ENCODE data around the gene LCE2C. TPM values are rescaled to one million over a fixed set of nuclear protein-coding genes. Genes with fewer than 3 reads are reported as not detected.
"Not testable (repeated sequence)": the region's sequence is repeated elsewhere in the genome, so short reads cannot be mapped to it uniquely, and the experiment has no call there.

LCE2C gene
- total RNA-seq, 1 experiment from 2014 or later, result not detected

GRCh38 chr1:152657677-152658076 lies 17.4 kb upstream of the LCE2C start:
- H3K9me3 ChIP-seq, result no peaks in the 10 kb centered on the region
- peaks cover 8% of the 10 kb centered on the region for H3K27me3 Mint-ChIP-seq (ENCODE audit: insufficient read depth, unreplicated experiment)
- TF ChIP-seq, protein P1, sequence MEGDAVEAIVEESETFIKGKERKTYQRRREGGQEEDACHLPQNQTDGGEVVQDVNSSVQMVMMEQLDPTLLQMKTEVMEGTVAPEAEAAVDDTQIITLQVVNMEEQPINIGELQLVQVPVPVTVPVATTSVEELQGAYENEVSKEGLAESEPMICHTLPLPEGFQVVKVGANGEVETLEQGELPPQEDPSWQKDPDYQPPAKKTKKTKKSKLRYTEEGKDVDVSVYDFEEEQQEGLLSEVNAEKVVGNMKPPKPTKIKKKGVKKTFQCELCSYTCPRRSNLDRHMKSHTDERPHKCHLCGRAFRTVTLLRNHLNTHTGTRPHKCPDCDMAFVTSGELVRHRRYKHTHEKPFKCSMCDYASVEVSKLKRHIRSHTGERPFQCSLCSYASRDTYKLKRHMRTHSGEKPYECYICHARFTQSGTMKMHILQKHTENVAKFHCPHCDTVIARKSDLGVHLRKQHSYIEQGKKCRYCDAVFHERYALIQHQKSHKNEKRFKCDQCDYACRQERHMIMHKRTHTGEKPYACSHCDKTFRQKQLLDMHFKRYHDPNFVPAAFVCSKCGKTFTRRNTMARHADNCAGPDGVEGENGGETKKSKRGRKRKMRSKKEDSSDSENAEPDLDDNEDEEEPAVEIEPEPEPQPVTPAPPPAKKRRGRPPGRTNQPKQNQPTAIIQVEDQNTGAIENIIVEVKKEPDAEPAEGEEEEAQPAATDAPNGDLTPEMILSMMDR (IDR thresholded peaks at IDR 0.05; ENCODE audit: insufficient read depth in 1 of 2, low read depth in 1 of 2, low read length in 1 of 2, severe bottlenecking in 1 of 2, unreplicated experiment in 1 of 2), result no peak
- intact Hi-C loops (cut with micrococcal nuclease; ENCODE audit: unreplicated experiment), result loop anchor here (10.0 kb wide), 1 partner anchor 267 kb away; no protein-coding TSS in a partner anchor
- H3K27ac Mint-ChIP-seq (ENCODE audit: unreplicated experiment), result no peak overlapping the region
- H3K27me3 ChIP-seq (replicated peaks; ENCODE audit: control insufficient read depth, insufficient read depth, low read length), result no peaks in the 10 kb centered on the region; the same call in none of the 2 replicates
- no peak overlapping the region for H3K4me3 Mint-ChIP-seq (ENCODE audit: unreplicated experiment)
- no peaks in the 10 kb centered on the region for H3K36me3 ChIP-seq (ENCODE audit: control insufficient read depth, insufficient read depth, low read length)
- H3K4me1 Mint-ChIP-seq (ENCODE audit: low read depth, unreplicated experiment), result no peaks in the 10 kb centered on the region
- BruUV-seq (replicated peaks), result no TSS peak
- H3K36me3 Mint-ChIP-seq (ENCODE audit: insufficient read depth, unreplicated experiment), result no peaks in the 10 kb centered on the region
- ChIA-PET CTCF (no interaction called here), POLR2A (no interaction called here)
- H3K4me3 ChIP-seq (ENCODE audit: low read depth, low read length), result no peak overlapping the region
- no peaks in the 10 kb centered on the region for H3K4me1 ChIP-seq
- no peaks in the 10 kb centered on the region for H3K9me3 Mint-ChIP-seq (ENCODE audit: unreplicated experiment)
- DNase-seq, result no peak

DNA sequence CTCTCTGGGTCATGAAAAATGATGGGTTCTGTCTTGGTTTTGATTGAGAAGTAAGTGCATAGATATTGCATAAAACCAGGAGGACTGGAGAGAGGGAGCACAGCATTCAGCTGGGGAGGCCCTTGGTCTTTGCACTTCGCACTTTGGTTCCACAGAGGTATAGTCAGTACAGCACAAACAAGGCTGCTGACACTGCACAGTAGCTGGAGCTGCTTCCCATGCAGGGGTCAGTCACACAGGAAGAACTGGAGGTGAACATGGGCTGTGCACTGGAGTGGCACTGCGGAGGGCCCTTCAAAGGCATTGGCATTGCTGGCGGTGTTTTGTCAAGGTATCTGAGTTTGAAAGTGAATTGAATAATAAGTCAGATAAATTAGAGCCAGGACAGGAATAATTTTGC lies 16.4 kb upstream of the LCE2C start:
- ChIA-PET POLR2A (no interaction called here), CTCF (no interaction called here)
- peaks cover 6% of the 10 kb centered on the region for H3K27me3 Mint-ChIP-seq (ENCODE audit: insufficient read depth, unreplicated experiment)
- TF ChIP-seq, protein P1 (IDR thresholded peaks at IDR 0.05; ENCODE audit: insufficient read depth in 1 of 2, low read depth in 1 of 2, low read length in 1 of 2, severe bottlenecking in 1 of 2, unreplicated experiment in 1 of 2), result no peak
- DNase-seq, result no peak
- Histone ChIP-seq H3K4me3 (ENCODE audit: low read depth, low read length) (no peak overlapping the region), H3K4me1 (no peaks in the 10 kb centered on the region), H3K27me3 (replicated peaks; ENCODE audit: control insufficient read depth, insufficient read depth, low read length) (peaks cover 1% of the 10 kb centered on the region), H3K36me3 (ENCODE audit: control insufficient read depth, insufficient read depth, low read length) (no peaks in the 10 kb centered on the region), H3K9me3 (no peaks in the 10 kb centered on the region)
- H3K36me3 Mint-ChIP-seq (ENCODE audit: insufficient read depth, unreplicated experiment), result no peaks in the 10 kb centered on the region
- intact Hi-C loops (cut with micrococcal nuclease; ENCODE audit: unreplicated experiment), result loop anchor here (10.0 kb wide), 1 partner anchor 266 kb away; no protein-coding TSS in a partner anchor
- H3K4me1 Mint-ChIP-seq (ENCODE audit: low read depth, unreplicated experiment), result no peaks in the 10 kb centered on the region
- H3K4me3 Mint-ChIP-seq (ENCODE audit: unreplicated experiment), result no peak overlapping the region
- H3K27ac Mint-ChIP-seq (ENCODE audit: unreplicated experiment), result no peak overlapping the region
- H3K9me3 Mint-ChIP-seq (ENCODE audit: unreplicated experiment), result no peaks in the 10 kb centered on the region
- no TSS peak for BruUV-seq (replicated peaks)

- intact Hi-C loops (cut with micrococcal nuclease; ENCODE audit: unreplicated experiment), result no loop called here
- H3K4me3 ChIP-seq (ENCODE audit: low read depth, low read length), result no peak within 1 kb of the TSS
- BruUV-seq (replicated peaks), result no TSS peak
- H3K36me3 ChIP-seq (ENCODE audit: control insufficient read depth, insufficient read depth, low read length), result no peaks in the 10 kb centered on the region
- ChIA-PET POLR2A (no interaction called here), CTCF (no interaction called here)
- peaks cover 11% of the 10 kb centered on the region for H3K27me3 Mint-ChIP-seq (ENCODE audit: insufficient read depth, unreplicated experiment)
- H3K27me3 ChIP-seq (replicated peaks; ENCODE audit: control insufficient read depth, insufficient read depth, low read length), result peaks cover 1% of the 10 kb centered on the region; the same call in 1 of the 2 replicates
- H3K9me3 ChIP-seq, result no peaks in the 10 kb centered on the region
- H3K36me3 Mint-ChIP-seq (ENCODE audit: insufficient read depth, unreplicated experiment), result no peaks in the 10 kb centered on the region
- H3K4me1 Mint-ChIP-seq (ENCODE audit: low read depth, unreplicated experiment), result no peaks in the 10 kb centered on the region
- H3K9me3 Mint-ChIP-seq (ENCODE audit: unreplicated experiment), result no peaks in the 10 kb centered on the region
- no peak within 1 kb of the TSS for H3K4me3 Mint-ChIP-seq (ENCODE audit: unreplicated experiment)
- no peak within 1 kb of the TSS for H3K27ac Mint-ChIP-seq (ENCODE audit: unreplicated experiment)
- TF ChIP-seq, protein P1 (IDR thresholded peaks at IDR 0.05; ENCODE audit: insufficient read depth in 1 of 2, low read depth in 1 of 2, low read length in 1 of 2, severe bottlenecking in 1 of 2, unreplicated experiment in 1 of 2), result no peak
- no peaks in the 10 kb centered on the region for H3K4me1 ChIP-seq
- no peak for DNase-seq
These were observed 12.0 kb upstream of the LCE2C start, which contains the start of gene LCE2D for GRCh38 chr1:152663098-152663497. Gene LCE2D, plus strand, starts transcription at chr1:152663380. Its CDS starts 726 bp downstream, at chr1:152664106.

GRCh38 chr1:152666171-152666570 lies 8.9 kb upstream of the LCE2C start:
- H3K9me3 ChIP-seq; H3K4me3 ChIP-seq (ENCODE audit: low read depth, low read length); H3K4me3 Mint-ChIP-seq (ENCODE audit: unreplicated experiment); H3K36me3 Mint-ChIP-seq (ENCODE audit: insufficient read depth, unreplicated experiment); H3K9me3 Mint-ChIP-seq (ENCODE audit: unreplicated experiment); POLR2A ChIA-PET; H3K36me3 ChIP-seq (ENCODE audit: control insufficient read depth, insufficient read depth, low read length); H3K4me1 ChIP-seq; H3K27me3 ChIP-seq (replicated peaks; ENCODE audit: control insufficient read depth, insufficient read depth, low read length); CTCF ChIA-PET; BruUV-seq (replicated peaks); DNase-seq; H3K27ac Mint-ChIP-seq (ENCODE audit: unreplicated experiment); intact Hi-C loops (cut with micrococcal nuclease; ENCODE audit: unreplicated experiment); H3K4me1 Mint-ChIP-seq (ENCODE audit: low read depth, unreplicated experiment): not testable (repeated sequence)
- peaks cover 14% of the 10 kb centered on the region for H3K27me3 Mint-ChIP-seq (ENCODE audit: insufficient read depth, unreplicated experiment)

Data from Caco-2 (cell line).